Muscle of back (tissue), 11 donors: ENCODE measurements around the gene SERPINB4. TPM values are rescaled to one million over a fixed set of nuclear protein-coding genes. Genes with fewer than 3 reads are reported as not detected.
A peak's percentile ranks its signal among the peaks of the same experiment; 100 is the strongest.

ENCODE experiments used
- DNase-seq, 3 donors: peaks; one replicate each; pipeline versions ENCODE4 v3.0.0 to v3.0.0-alpha.2; 2013
- polyA plus RNA-seq, 10 donors: library from polyadenylated mRNA; unstranded; fragments of 120-200 nt; gene quantifications; one replicate each; pipeline ENCODE4 v1.2.1, GENCODE V29; 2013; ENCODE audit not compliant: insufficient read length in 10 of 10

SERPINB4 gene
- polyA plus RNA-seq, 10 donors = 0.18 to 3.9 TPM; not detected in 8

GRCh38 chr18:63637703-63638102 lies 6.4 kb downstream of the SERPINB4 start:
- DNase-seq = no peak

GRCh38 chr18:63627819-63628218 lies 16.2 kb downstream of the SERPINB4 start:
- no peak for DNase-seq

- no peak for DNase-seq
Observed at GRCh38 chr18:63626431-63626830, 17.6 kb downstream of the SERPINB4 start.

GRCh38 chr18:63624863-63625262 lies 19.2 kb downstream of the SERPINB4 start:
- no peak for DNase-seq

- peak in 1 of 3 donors; percentile 2 for DNase-seq
Observed at GRCh38 chr18:63619661-63620060, 24.4 kb downstream of the SERPINB4 start.

GRCh38 chr18:63617915-63618234 lies 26.2 kb downstream of the SERPINB4 start:
- DNase-seq = no peak

- no peak for DNase-seq
Observed at GRCh38 chr18:63617049-63617914, 26.8 kb downstream of the SERPINB4 start.

- DNase-seq = no peak
Observed at GRCh38 chr18:63613420-63613819, 30.6 kb downstream of the SERPINB4 start.

- no peak for DNase-seq
Observed at GRCh38 chr18:63606526-63606925, 37.5 kb downstream of the SERPINB4 start.

- no peak for DNase-seq
Observed at GRCh38 chr18:63604791-63605567, 39.1 kb downstream of the SERPINB4 start.

- DNase-seq = no peak
Observed at GRCh38 chr18:63603772-63604171, 40.3 kb downstream of the SERPINB4 start.

GRCh38 chr18:63603355-63603754 lies 40.7 kb downstream of the SERPINB4 start:
- DNase-seq = no peak

- no peak for DNase-seq
Observed at GRCh38 chr18:63596964-63597363, 47.1 kb downstream of the SERPINB4 start.

- DNase-seq = no peak
Observed at GRCh38 chr18:63592471-63592870, 51.6 kb downstream of the SERPINB4 start.

GRCh38 chr18:63591725-63592124 lies 52.3 kb downstream of the SERPINB4 start:
- no peak for DNase-seq

- no peak for DNase-seq
Observed at GRCh38 chr18:63590966-63591695, 52.9 kb downstream of the SERPINB4 start.

- no peak for DNase-seq
Observed at GRCh38 chr18:63590373-63590772, 53.7 kb downstream of the SERPINB4 start.

- no peak for DNase-seq
Observed at GRCh38 chr18:63588909-63589308, 55.1 kb downstream of the SERPINB4 start.
